IMR-90 (cell line): Measurements from ENCODE around the gene ZNF592.

Experiments used
- BHLHE40 ChIP-seq: fragments of 150-350 bp; IDR thresholded peaks from 2 replicates; pipeline ENCODE4 v1.6.1; 2016; ENCODE audit warnings: mild to moderate bottlenecking, low read depth, low read length
- CEBPB ChIP-seq: IDR thresholded peaks from 2 replicates; pipeline ENCODE4 v1.6.1; 2012; ENCODE audit warnings: low read depth, low read length, improper control_type of control experiment
- CTCF ChIP-seq: conservative IDR thresholded peaks from 2 replicates; pipeline ENCODE4 v1.5.1; 2012; ENCODE audit warnings: mild to moderate bottlenecking, low read depth, low read length, improper control_type of control experiment
- FOS ChIP-seq: fragments of 150-350 bp; IDR thresholded peaks from 2 replicates; pipeline ENCODE4 v1.6.1; 2016; ENCODE audit warnings: low read depth, low read length
- POLR2A ChIP-seq: IDR thresholded peaks from 2 replicates; pipeline ENCODE4 v1.6.1; 2012; ENCODE audit warnings: mild to moderate bottlenecking, low read depth, low read length
- RAD21 ChIP-seq: IDR thresholded peaks from 2 replicates; pipeline ENCODE4 v1.6.1; 2012; ENCODE audit warnings: low read length, improper control_type of control experiment
- SMC3 ChIP-seq: fragments of 150-350 bp; IDR thresholded peaks from 2 replicates; pipeline ENCODE4 v1.6.1; 2016; ENCODE audit warnings: low read depth, mild to moderate bottlenecking, antibody characterized with exemption, low read length, moderate library complexity

GRCh38 chr15:84791763-84792162 is 43.4 kb downstream of the ZNF592 start:
- TF ChIP-seq CTCF (no peak), POLR2A (no peak), FOS (no peak), RAD21 (no peak), CEBPB (no peak), SMC3 (no peak), BHLHE40 (no peak)
